ENCODE measurements around the gene C19orf85.

DNA sequence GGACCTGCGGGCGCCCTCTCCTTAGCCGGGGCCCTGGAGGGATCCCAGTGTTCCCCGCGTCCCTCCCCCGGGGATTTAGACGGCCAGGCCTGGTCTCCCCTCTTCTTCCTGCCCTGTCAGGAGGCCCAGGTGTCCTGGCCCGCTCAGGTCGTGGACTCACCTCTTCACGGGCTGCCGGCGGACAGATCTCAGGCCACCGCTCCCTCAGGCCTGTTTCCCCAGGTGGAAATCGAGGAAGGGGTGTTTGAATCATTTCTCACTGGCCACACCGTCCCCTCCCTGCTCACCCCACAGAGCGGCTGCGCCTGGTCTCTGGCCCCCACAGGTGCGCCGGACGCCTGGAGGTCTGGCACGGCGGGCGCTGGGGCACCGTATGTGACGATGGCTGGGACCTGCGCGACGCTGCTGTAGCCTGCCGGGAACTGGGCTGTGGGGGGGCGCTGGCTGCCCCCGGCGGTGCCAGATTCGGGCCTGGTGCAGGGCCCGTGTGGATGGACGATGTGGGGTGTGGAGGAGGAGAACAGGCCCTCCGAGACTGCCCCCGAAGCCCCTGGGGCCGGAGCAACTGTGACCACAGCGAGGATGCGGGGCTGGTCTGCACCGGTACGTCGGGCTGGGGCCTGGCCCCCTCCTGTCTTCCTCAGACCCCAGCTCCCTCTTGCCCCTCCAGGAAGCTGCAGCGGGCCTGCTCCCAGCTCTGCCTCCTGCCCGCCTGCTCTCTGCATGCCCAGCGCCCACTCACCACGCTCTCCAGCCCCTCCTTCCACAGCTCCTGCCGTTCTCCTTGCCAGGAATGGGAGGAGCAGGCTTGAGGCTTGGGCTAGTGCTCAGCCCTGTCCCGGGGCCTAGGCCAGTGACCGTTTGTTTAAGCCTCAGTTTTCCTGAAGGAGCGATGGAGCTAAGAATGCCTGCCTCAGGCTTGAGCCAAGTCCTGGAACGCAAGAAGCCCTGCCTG lies 26.2 kb upstream of the C19orf85 start:
- TF ChIP-seq, protein P1, sequence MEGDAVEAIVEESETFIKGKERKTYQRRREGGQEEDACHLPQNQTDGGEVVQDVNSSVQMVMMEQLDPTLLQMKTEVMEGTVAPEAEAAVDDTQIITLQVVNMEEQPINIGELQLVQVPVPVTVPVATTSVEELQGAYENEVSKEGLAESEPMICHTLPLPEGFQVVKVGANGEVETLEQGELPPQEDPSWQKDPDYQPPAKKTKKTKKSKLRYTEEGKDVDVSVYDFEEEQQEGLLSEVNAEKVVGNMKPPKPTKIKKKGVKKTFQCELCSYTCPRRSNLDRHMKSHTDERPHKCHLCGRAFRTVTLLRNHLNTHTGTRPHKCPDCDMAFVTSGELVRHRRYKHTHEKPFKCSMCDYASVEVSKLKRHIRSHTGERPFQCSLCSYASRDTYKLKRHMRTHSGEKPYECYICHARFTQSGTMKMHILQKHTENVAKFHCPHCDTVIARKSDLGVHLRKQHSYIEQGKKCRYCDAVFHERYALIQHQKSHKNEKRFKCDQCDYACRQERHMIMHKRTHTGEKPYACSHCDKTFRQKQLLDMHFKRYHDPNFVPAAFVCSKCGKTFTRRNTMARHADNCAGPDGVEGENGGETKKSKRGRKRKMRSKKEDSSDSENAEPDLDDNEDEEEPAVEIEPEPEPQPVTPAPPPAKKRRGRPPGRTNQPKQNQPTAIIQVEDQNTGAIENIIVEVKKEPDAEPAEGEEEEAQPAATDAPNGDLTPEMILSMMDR (IDR thresholded peaks at IDR 0.05) = no peak
- TF ChIP-seq, protein P2, sequence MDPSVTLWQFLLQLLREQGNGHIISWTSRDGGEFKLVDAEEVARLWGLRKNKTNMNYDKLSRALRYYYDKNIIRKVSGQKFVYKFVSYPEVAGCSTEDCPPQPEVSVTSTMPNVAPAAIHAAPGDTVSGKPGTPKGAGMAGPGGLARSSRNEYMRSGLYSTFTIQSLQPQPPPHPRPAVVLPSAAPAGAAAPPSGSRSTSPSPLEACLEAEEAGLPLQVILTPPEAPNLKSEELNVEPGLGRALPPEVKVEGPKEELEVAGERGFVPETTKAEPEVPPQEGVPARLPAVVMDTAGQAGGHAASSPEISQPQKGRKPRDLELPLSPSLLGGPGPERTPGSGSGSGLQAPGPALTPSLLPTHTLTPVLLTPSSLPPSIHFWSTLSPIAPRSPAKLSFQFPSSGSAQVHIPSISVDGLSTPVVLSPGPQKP (IDR thresholded peaks at IDR 0.05; ENCODE audit: low read depth, low read length) = no peak
- TF ChIP-seq RNF2 (IDR thresholded peaks at IDR 0.05; ENCODE audit: borderline replicate concordance, low read depth) (no peak), CHD2 (IDR thresholded peaks at IDR 0.05; ENCODE audit: low read length, partially characterized antibody) (no peak), KDM1A (IDR thresholded peaks at IDR 0.05; ENCODE audit: low read depth) (no peak), POLR2A (IDR thresholded peaks at IDR 0.05; ENCODE audit: low read length) (no peak), CEBPB (IDR thresholded peaks at IDR 0.05) (no peak)
